GM12864 (cell line): Measurements from ENCODE around the gene TMEM108.

ENCODE experiments used
- DNase-seq: peaks from one replicate; pipeline ENCODE4 v3.0.0-alpha.2; 2011; ENCODE audit warnings: low read depth
- H3K4me3 ChIP-seq: 2 replicates; pipeline ENCODE4 v1.5.1; 2011; ENCODE audit warnings: mild to moderate bottlenecking, low read depth, low read length, control low read depth
- TF ChIP-seq, protein P1 (sequence below): IDR thresholded peaks from 2 replicates; pipeline ENCODE4 v1.5.1; 2011; ENCODE audit warnings: low read depth, mild to moderate bottlenecking, moderate library complexity, low read length, control low read depth, inconsistent platforms; ENCODE audit errors: missing control alignments

The TMEM108 gene

DNA sequence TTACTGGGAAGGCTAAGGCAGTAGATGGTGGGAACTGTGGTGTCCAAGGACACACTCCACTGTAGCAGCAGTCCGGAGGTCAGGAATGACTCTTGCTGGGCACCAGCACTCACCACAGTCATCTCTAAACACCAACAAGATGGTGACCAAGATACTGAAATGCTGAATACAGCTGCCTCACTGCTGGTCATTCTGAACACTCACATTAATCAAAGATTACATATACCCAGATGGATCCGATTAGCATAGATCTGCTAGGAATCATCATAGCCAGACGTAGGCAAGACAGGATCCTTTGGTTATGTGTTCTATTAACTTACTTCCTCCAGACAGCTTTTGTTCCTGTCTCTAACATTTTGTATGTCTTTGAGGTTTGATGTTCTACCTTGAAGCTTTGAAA, 226.7 kb downstream of the TMEM108 start:
- H3K4me3 ChIP-seq: no peak overlapping the region
- TF ChIP-seq, protein P1, sequence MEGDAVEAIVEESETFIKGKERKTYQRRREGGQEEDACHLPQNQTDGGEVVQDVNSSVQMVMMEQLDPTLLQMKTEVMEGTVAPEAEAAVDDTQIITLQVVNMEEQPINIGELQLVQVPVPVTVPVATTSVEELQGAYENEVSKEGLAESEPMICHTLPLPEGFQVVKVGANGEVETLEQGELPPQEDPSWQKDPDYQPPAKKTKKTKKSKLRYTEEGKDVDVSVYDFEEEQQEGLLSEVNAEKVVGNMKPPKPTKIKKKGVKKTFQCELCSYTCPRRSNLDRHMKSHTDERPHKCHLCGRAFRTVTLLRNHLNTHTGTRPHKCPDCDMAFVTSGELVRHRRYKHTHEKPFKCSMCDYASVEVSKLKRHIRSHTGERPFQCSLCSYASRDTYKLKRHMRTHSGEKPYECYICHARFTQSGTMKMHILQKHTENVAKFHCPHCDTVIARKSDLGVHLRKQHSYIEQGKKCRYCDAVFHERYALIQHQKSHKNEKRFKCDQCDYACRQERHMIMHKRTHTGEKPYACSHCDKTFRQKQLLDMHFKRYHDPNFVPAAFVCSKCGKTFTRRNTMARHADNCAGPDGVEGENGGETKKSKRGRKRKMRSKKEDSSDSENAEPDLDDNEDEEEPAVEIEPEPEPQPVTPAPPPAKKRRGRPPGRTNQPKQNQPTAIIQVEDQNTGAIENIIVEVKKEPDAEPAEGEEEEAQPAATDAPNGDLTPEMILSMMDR: no peak
- no peak for DNase-seq

DNA sequence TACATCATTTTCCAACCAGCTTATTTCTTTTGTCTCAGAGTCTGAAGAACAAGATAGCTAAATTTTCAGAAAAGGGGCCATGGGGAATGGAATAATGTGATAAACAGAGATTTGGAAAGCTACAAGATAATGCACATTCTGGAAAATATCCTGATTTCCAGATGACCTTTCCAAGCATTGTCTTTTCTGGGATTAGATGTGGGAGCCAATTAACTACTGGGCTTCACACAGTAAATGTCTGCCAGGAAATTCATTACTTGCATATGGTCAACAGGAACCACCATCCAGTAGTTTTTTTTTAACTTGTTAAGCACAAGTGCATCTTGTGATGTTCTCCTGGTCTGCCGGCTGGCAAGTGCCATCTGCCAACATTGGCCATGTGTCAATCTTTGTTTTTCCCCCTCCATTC, 230.5 kb downstream of the TMEM108 start:
- TF ChIP-seq, protein P1: no peak
- DNase-seq: no peak

GRCh38 chr3:133269393-133269792, 231.2 kb downstream of the TMEM108 start:
- TF ChIP-seq, protein P1: no peak
- no peak overlapping the region for H3K4me3 ChIP-seq
- no peak for DNase-seq

More for the DNA sequence above, 230.5 kb downstream of the TMEM108 start:
- H3K4me3 ChIP-seq: no peak overlapping the region

- H3K4me3 ChIP-seq: no peak overlapping the region
- no peak for DNase-seq
- TF ChIP-seq, protein P1: no peak
Observed at GRCh38 chr3:133270631-133271030, 232.4 kb downstream of the TMEM108 start.

DNA sequence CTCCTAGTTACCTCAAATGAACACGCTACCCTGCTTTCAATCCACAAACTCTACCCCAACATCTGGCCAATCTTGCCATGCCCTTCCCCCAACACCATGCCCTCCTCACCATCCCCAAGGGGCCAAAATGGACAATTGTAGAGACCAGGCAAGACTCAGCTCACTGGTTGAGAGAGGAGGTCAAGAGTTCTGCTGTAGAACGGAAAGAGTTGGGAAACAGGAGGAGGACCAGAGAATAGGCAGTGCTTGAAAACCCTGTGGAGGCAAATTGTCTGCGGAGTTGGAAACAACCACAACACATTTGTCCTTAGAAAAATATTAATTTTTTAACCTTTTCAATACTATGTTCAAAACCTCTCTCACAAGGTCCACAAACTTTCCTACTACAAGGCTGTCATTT, 232.9 kb downstream of the TMEM108 start:
- no peak overlapping the region for H3K4me3 ChIP-seq
- TF ChIP-seq, protein P1: no peak
- no peak for DNase-seq

DNA sequence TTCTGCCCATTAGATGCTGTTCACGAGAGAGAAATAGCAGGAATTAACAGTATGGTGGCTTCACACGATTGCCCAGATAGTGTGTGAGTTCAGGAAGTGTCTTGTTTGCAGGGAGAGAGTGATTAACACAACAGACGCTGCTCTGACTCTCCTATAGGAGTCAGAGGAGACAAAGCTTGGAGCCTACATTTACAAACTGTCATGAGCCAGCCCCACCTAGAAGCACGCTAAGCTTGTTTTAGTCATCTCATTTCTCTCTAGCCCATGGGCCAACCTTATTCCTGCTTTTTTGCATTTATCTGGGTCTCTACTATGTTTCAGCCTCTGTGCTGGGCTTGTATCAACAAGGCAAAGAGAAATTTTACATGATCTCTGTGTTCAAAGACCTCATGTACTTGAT, 233.3 kb downstream of the TMEM108 start:
- H3K4me3 ChIP-seq: no peak overlapping the region
- DNase-seq: no peak
- TF ChIP-seq, protein P1: no peak

GRCh38 chr3:133273346-133273745, 235.2 kb downstream of the TMEM108 start:
- TF ChIP-seq, protein P1: no peak
- no peak overlapping the region for H3K4me3 ChIP-seq
- no peak for DNase-seq
